WI38 (cell line): ENCODE results near the gene RNF138.

ENCODE experiments used
- H3K4me3 ChIP-seq: 2 replicates; pipeline ENCODE4 v1.5.1; 2011; ENCODE audit warnings: low read depth, mild to moderate bottlenecking, control low read depth, low read length
- CTCF ChIP-seq: IDR thresholded peaks from 2 replicates; pipeline ENCODE4 v1.5.1; 2012; ENCODE audit warnings: low read depth, mild to moderate bottlenecking, control low read depth, low read length

RNF138 gene

GRCh38 chr18:32091724-32092421 lies at the start of gene RNF138:
RNF138 (plus strand) TSS chr18:32091874; CDS start chr18:32092777, 903 bp downstream.
- H3K4me3 ChIP-seq, result peak within 1 kb of the TSS; percentile 84
- no peak for TF ChIP-seq CTCF

GRCh38 chr18:32042337-32042736 lies 49.3 kb upstream of the RNF138 start:
- H3K4me3 ChIP-seq, result no peak overlapping the region
- TF ChIP-seq CTCF, result no peak

GRCh38 chr18:32048507-32049091 lies 43.1 kb upstream of the RNF138 start:
- TF ChIP-seq CTCF, result no peak
- H3K4me3 ChIP-seq, result no peak overlapping the region

- no peak for TF ChIP-seq CTCF
- H3K4me3 ChIP-seq, result no peak overlapping the region
Observed at GRCh38 chr18:32049393-32050171, 42.1 kb upstream of the RNF138 start.

GRCh38 chr18:32056613-32057358 lies 34.9 kb upstream of the RNF138 start:
- TF ChIP-seq CTCF, result no peak
- no peak overlapping the region for H3K4me3 ChIP-seq

GRCh38 chr18:32057624-32058165 lies 34.0 kb upstream of the RNF138 start:
- no peak overlapping the region for H3K4me3 ChIP-seq
- no peak for TF ChIP-seq CTCF
